ENCODE data around the gene CCND2.

The CCND2 gene

DNA sequence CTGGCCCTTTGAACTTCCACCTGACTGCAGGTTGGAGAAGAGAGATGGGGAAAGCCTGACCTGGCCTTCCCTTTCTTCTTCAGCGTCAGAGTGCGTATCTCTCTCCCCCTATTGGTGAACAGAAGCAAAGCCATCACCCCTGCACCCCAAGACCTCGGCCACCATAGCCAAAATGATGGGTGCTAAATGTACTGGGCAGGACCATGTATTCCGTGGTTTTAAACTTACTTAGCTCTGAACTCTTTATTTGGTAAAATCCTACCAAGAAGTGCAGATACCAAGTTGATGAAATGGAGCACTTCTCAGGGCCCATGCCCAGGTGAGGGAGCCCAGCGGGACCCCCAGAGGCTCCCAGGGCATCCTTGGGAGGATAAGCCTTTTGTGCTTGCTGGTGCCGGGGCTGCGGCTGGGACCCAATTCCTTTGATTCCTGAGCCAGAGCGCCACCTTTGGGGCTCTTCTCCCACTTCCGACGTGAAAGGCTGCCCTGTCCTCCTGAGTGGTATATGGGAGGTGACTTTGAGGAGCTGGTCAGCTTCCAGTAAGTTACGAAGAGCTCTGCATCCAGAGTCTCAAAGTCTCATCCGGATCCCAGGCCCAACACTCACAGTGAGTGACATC lies 9.4 kb downstream of the CCND2 start:
- H3K27me3 ChIP-seq (ENCODE audit: control insufficient read depth, insufficient read depth, low read length, poor library complexity, severe bottlenecking) = no peaks in the 10 kb centered on the region
- peaks cover 35% of the 10 kb centered on the region for H3K4me1 ChIP-seq (ENCODE audit: control insufficient read depth, insufficient read depth, low read length)
- H3K4me3 ChIP-seq (ENCODE audit: insufficient read depth, low read depth, low read length) = no peak overlapping the region
- H3K36me3 ChIP-seq (ENCODE audit: control insufficient read depth, insufficient read depth, low read length) = peaks cover 63% of the 10 kb centered on the region
- no peak overlapping the region for H3K27ac ChIP-seq (ENCODE audit: insufficient read depth, low read depth, low read length, poor library complexity, severe bottlenecking)
- WGBS, 2 experiments = 86% methylated on average over 12 of the region's 12 CpGs
- no peaks in the 10 kb centered on the region for H3K9me3 ChIP-seq (ENCODE audit: control insufficient read depth, low read length)

DNA sequence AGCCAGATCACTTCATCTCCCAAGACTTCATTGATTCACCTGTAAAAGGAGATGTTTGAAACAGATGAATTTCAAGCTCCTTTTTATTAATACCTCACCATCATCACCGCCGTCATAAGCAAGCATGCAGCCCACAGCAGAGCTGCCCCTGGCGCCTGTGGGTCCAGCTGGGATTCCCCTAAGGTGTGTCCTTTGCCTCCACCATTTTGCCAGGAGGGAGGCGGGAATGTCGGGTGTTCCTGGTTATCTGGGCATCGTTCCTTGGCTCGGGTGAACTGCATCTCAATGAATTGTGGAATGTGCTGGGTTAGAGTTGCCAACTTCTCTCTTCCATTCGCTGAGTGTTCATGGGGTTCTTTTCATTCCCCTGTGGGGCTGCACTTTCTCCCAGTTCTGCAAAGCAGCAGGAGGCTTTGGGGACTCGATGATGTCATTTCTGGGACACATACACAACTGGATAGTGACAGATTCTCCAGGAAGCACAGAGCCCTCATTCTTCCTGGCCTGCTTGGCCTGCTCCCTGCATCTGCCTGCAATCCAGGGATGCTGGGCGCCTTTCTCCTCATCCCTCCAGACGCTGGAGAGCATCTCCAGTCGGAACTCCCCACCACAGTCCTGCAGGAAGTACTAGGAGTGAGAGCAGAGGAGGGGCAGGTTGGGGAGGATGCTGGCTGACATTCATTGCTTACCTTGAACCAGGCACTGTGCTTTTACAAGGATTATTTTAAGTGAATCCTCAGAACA lies 10.1 kb downstream of the CCND2 start:
- no peak overlapping the region for H3K27ac ChIP-seq (ENCODE audit: insufficient read depth, low read depth, low read length, poor library complexity, severe bottlenecking)
- H3K4me3 ChIP-seq (ENCODE audit: insufficient read depth, low read depth, low read length) = no peak overlapping the region
- peaks cover 32% of the 10 kb centered on the region for H3K4me1 ChIP-seq (ENCODE audit: control insufficient read depth, insufficient read depth, low read length)
- 93 to 95% methylated on average over 12 of the region's 12 CpGs for WGBS, 2 experiments
- H3K9me3 ChIP-seq (ENCODE audit: control insufficient read depth, low read length) = no peaks in the 10 kb centered on the region
- H3K36me3 ChIP-seq (ENCODE audit: control insufficient read depth, insufficient read depth, low read length) = peaks cover 68% of the 10 kb centered on the region
- no peaks in the 10 kb centered on the region for H3K27me3 ChIP-seq (ENCODE audit: control insufficient read depth, insufficient read depth, low read length, poor library complexity, severe bottlenecking)

DNA sequence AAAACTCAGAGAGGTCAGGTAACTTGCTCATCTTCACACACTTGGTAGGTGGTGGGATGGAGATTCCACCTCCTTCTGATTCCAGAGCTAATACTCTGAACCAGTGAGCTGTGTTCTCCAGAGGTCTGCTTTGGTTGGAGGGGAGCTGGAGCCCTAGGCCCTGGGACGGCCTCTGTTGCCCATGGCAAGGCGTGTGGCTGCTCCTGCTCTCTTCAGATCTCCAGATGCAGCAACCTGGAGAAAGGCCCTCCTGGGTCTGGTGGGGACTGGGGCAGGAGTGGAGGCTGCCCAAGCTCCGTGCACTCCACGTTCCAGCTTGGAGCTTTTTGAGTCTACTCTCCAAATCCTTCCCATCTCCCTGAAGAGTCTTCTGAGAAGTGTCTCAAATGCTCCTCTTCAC lies 10.7 kb downstream of the CCND2 start:
- no peak overlapping the region for H3K27ac ChIP-seq (ENCODE audit: insufficient read depth, low read depth, low read length, poor library complexity, severe bottlenecking)
- H3K4me3 ChIP-seq (ENCODE audit: insufficient read depth, low read depth, low read length) = no peak overlapping the region
- peaks cover 25% of the 10 kb centered on the region for H3K4me1 ChIP-seq (ENCODE audit: control insufficient read depth, insufficient read depth, low read length)
- no peaks in the 10 kb centered on the region for H3K27me3 ChIP-seq (ENCODE audit: control insufficient read depth, insufficient read depth, low read length, poor library complexity, severe bottlenecking)
- WGBS, 2 experiments = 95 to 97% methylated on average over 4 of the region's 4 CpGs
- H3K36me3 ChIP-seq (ENCODE audit: control insufficient read depth, insufficient read depth, low read length) = peaks cover 65% of the 10 kb centered on the region
- H3K9me3 ChIP-seq (ENCODE audit: control insufficient read depth, low read length) = no peaks in the 10 kb centered on the region

DNA sequence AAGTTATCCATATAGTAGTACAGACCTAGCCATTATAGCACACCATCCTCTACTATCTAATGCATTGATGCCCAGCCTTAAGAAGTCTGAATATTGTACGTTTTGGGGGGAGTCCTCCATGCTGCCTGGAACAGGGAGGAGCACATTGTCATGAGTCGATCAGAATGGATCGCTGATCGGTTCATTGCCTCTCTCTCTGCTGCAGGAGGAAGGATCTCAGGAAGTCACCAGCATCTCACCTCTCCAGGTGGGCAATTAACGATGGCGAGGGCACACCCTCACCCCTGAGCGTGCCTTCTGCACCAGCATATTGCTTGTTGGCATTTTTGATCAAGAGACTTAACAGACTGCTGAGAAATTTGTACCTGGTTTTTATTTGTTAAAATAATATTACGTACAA lies 11.5 kb downstream of the CCND2 start:
- Histone ChIP-seq H3K27ac (ENCODE audit: insufficient read depth, low read depth, low read length, poor library complexity, severe bottlenecking) (no peak overlapping the region), H3K27me3 (ENCODE audit: control insufficient read depth, insufficient read depth, low read length, poor library complexity, severe bottlenecking) (no peaks in the 10 kb centered on the region), H3K4me3 (ENCODE audit: insufficient read depth, low read depth, low read length) (no peak overlapping the region), H3K4me1 (ENCODE audit: control insufficient read depth, insufficient read depth, low read length) (peaks cover 24% of the 10 kb centered on the region), H3K9me3 (ENCODE audit: control insufficient read depth, low read length) (no peaks in the 10 kb centered on the region), H3K36me3 (ENCODE audit: control insufficient read depth, insufficient read depth, low read length) (peaks cover 65% of the 10 kb centered on the region)
- WGBS, 2 experiments = 93 to 95% methylated on average over 7 to 8 of the region's 8 CpGs

DNA sequence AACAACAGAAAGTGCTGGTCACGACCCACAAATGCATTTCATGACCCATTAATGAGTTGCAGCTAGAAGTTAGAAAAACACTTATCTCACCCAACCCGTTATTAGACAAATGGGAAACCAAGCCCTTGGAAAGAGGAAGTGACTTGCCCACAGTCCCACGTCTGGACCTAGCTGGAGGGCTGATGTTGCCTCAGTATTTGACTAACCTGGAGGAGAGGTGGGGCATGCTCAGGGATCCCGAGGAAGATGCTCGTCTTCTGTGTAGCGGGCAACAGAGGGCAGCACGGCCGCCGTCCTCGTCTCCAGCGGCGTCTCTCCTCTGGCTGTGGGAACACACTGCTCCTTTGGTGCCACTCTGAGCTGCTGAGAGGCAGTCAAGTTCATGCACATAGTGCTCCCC lies 12.7 kb downstream of the CCND2 start:
- no peaks in the 10 kb centered on the region for H3K27me3 ChIP-seq (ENCODE audit: control insufficient read depth, insufficient read depth, low read length, poor library complexity, severe bottlenecking)
- H3K4me1 ChIP-seq (ENCODE audit: control insufficient read depth, insufficient read depth, low read length) = peaks cover 13% of the 10 kb centered on the region
- H3K4me3 ChIP-seq (ENCODE audit: insufficient read depth, low read depth, low read length) = no peak overlapping the region
- H3K27ac ChIP-seq (ENCODE audit: insufficient read depth, low read depth, low read length, poor library complexity, severe bottlenecking) = no peak overlapping the region
- WGBS, 2 experiments = 88 to 90% methylated on average over 12 of the region's 12 CpGs
- peaks cover 69% of the 10 kb centered on the region for H3K36me3 ChIP-seq (ENCODE audit: control insufficient read depth, insufficient read depth, low read length)
- H3K9me3 ChIP-seq (ENCODE audit: control insufficient read depth, low read length) = no peaks in the 10 kb centered on the region

DNA sequence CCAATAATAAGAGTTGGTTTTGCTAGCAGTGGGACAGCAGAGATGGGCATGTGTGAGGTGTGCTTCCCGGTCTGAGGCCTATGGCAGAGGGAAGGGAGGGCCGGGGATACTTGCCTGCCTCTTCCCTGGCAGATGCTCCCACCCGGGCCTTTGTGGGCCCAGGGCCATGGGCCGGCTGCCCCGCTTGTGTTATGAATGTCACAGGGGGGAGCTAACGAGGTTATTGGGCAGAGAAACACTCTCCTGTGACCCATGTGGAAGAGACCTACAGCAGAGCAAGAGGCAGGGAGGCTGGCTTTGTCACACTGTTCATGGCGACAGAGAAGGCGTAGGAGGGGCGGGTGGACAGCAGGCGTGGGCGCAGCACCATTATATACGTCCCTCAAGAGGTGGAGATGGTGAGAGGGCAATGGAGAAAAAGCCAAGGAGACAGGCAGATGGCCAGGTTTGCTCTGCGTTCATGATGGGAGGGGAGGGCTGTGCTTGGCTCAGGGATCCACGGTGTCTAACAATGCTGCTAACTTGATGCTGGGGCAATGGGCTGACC lies 13.3 kb downstream of the CCND2 start:
- WGBS, 2 experiments = 87 to 88% methylated on average over 14 of the region's 14 CpGs
- Histone ChIP-seq H3K27ac (ENCODE audit: insufficient read depth, low read depth, low read length, poor library complexity, severe bottlenecking) (no peak overlapping the region), H3K36me3 (ENCODE audit: control insufficient read depth, insufficient read depth, low read length) (peaks cover 68% of the 10 kb centered on the region), H3K4me1 (ENCODE audit: control insufficient read depth, insufficient read depth, low read length) (peaks cover 11% of the 10 kb centered on the region), H3K9me3 (ENCODE audit: control insufficient read depth, low read length) (no peaks in the 10 kb centered on the region), H3K27me3 (ENCODE audit: control insufficient read depth, insufficient read depth, low read length, poor library complexity, severe bottlenecking) (no peaks in the 10 kb centered on the region), H3K4me3 (ENCODE audit: insufficient read depth, low read depth, low read length) (no peak overlapping the region)

DNA sequence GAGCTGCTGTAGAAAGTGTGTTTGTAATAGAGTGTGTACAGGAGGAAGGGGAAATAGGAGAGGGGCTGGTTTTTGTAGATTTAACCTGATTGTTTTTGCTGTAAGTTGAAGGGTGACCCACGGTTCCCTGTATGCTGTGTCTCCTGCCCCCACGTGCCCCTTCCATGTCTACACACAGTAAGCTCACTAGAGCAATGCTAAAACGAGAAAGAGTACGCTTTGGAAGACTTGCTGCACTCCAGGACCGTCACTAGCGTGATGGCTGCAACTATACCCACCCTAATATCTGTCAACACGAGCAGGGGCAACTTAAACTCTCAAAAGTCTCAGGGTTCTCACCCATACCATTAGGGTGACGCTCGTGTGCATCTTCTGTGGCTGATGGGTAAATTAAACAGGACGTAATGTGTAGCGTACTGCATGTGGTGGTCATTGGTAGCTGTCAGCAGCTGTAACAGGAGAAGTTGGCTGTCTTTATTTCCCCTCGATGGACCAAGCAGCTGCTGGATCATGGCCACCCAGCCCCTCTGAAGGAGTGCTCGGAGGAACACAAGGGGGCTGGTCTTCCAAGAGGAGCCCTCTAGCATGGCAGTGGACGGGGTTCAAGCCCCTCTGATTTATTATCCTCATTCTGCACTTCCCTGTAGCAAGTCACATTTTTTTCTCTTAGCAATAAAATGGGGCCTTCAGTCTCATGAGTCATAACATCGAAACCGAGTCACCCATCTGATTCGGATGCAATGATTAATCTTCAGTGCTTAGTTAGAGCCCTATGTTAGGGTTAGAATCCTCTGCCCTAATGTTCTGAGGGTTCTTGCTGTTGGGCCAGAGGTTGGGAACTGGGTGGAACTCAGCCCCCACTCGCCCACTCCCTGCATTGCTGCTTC lies 14.0 kb downstream of the CCND2 start:
- Histone ChIP-seq H3K27me3 (ENCODE audit: control insufficient read depth, insufficient read depth, low read length, poor library complexity, severe bottlenecking) (no peaks in the 10 kb centered on the region), H3K27ac (ENCODE audit: insufficient read depth, low read depth, low read length, poor library complexity, severe bottlenecking) (no peak overlapping the region), H3K9me3 (ENCODE audit: control insufficient read depth, low read length) (no peaks in the 10 kb centered on the region), H3K36me3 (ENCODE audit: control insufficient read depth, insufficient read depth, low read length) (peaks cover 65% of the 10 kb centered on the region), H3K4me3 (ENCODE audit: insufficient read depth, low read depth, low read length) (no peak overlapping the region), H3K4me1 (ENCODE audit: control insufficient read depth, insufficient read depth, low read length) (peaks cover 15% of the 10 kb centered on the region)
- WGBS, 2 experiments = 93 to 94% methylated on average over 18 of the region's 18 CpGs

DNA sequence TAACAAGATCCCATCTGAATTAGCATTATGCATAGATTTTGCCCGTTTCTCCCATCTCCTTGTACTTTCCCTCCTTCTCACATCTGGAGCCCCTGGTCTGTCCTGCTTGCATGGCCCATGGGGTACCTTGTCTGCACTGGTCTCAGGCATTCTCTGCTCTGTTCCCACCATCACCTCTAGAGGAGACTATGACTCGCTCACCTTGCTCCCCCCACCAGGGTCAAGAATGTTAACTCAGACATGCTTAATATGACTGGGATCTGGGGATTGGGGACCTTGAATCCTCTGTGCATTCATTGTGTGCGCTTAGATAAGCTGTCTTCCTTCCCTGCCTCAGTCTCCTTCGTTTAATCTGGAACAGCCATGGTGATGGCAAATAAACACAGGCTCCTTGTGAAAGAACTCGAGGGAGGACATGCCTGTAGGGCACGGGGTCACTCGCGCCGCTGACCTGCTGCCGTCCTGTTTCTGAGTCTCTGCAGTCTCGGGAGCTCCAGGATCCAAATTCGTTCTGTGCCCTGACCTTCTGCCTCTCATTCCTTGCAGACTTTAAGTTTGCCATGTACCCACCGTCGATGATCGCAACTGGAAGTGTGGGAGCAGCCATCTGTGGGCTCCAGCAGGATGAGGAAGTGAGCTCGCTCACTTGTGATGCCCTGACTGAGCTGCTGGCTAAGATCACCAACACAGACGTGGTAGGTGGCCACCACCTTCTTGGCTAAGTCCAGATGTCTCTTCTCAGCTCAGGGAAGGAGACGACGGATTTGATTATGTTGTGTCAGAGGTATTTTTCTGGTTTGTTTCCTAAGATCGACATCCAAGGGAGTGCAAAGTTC lies 15.0 kb downstream of the CCND2 start:
- H3K27ac ChIP-seq (ENCODE audit: insufficient read depth, low read depth, low read length, poor library complexity, severe bottlenecking) = no peak overlapping the region
- no peaks in the 10 kb centered on the region for H3K27me3 ChIP-seq (ENCODE audit: control insufficient read depth, insufficient read depth, low read length, poor library complexity, severe bottlenecking)
- H3K4me3 ChIP-seq (ENCODE audit: insufficient read depth, low read depth, low read length) = no peak overlapping the region
- WGBS, 2 experiments = 94 to 95% methylated on average over 20 of the region's 20 CpGs
- H3K36me3 ChIP-seq (ENCODE audit: control insufficient read depth, insufficient read depth, low read length) = peaks cover 55% of the 10 kb centered on the region
- no peaks in the 10 kb centered on the region for H3K9me3 ChIP-seq (ENCODE audit: control insufficient read depth, low read length)
- peaks cover 24% of the 10 kb centered on the region for H3K4me1 ChIP-seq (ENCODE audit: control insufficient read depth, insufficient read depth, low read length)

DNA sequence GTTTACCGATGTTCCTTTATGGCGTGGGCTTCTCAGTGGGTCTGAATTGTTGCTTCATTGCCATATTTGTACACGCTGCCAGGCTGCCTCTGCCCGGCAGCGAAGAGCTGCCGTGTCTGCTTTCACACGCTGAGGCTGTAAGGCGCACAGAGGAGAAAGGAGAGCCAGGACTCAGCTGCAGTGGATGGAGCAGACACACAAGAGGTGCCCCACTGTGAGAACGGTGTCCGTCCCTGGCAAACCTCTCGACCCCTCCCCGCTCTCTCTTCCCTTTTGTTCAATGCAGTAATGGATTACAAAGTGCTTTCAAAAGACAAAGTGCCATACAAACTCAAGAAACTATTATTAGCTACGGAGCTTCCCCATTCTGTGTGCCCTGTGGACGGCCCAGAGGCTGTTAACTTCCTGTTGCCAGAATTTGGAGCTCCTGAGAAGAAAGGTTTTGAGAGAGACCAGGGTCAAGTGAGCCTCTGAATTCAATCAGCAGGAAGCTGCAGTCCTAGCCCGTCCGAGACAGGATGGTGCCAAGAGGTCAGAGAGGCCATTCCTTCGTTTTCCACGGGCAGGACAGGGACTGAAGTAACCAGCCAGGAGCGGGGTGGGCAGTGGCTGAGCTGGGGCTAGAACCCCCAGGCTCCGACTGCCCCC lies 15.8 kb downstream of the CCND2 start:
- 73 to 75% methylated on average over 20 of the region's 20 CpGs for WGBS, 2 experiments
- Histone ChIP-seq H3K27ac (ENCODE audit: insufficient read depth, low read depth, low read length, poor library complexity, severe bottlenecking) (peak overlapping the region; percentile 77), H3K9me3 (ENCODE audit: control insufficient read depth, low read length) (no peaks in the 10 kb centered on the region), H3K36me3 (ENCODE audit: control insufficient read depth, insufficient read depth, low read length) (peaks cover 56% of the 10 kb centered on the region), H3K27me3 (ENCODE audit: control insufficient read depth, insufficient read depth, low read length, poor library complexity, severe bottlenecking) (no peaks in the 10 kb centered on the region), H3K4me3 (ENCODE audit: insufficient read depth, low read depth, low read length) (no peak overlapping the region), H3K4me1 (ENCODE audit: control insufficient read depth, insufficient read depth, low read length) (peaks cover 29% of the 10 kb centered on the region)
